GM12892 (cell line): ENCODE measurements around the gene ZNF3.

Experiments used
- POLR2A ChIP-seq: IDR thresholded peaks from 2 replicates; pipeline ENCODE4 v1.6.1; 2011; ENCODE audit warnings: low read depth, low read length, control low read depth
- POLR2AphosphoS5 ChIP-seq: IDR thresholded peaks from 2 replicates; pipeline ENCODE4 v1.6.1; 2011; ENCODE audit warnings: low read depth, low read length, control low read depth
- TAF1 ChIP-seq: IDR thresholded peaks from 2 replicates; pipeline ENCODE4 v1.6.1; 2011; ENCODE audit warnings: low read depth, mild to moderate bottlenecking, control low read depth, low read length, borderline replicate concordance

DNA sequence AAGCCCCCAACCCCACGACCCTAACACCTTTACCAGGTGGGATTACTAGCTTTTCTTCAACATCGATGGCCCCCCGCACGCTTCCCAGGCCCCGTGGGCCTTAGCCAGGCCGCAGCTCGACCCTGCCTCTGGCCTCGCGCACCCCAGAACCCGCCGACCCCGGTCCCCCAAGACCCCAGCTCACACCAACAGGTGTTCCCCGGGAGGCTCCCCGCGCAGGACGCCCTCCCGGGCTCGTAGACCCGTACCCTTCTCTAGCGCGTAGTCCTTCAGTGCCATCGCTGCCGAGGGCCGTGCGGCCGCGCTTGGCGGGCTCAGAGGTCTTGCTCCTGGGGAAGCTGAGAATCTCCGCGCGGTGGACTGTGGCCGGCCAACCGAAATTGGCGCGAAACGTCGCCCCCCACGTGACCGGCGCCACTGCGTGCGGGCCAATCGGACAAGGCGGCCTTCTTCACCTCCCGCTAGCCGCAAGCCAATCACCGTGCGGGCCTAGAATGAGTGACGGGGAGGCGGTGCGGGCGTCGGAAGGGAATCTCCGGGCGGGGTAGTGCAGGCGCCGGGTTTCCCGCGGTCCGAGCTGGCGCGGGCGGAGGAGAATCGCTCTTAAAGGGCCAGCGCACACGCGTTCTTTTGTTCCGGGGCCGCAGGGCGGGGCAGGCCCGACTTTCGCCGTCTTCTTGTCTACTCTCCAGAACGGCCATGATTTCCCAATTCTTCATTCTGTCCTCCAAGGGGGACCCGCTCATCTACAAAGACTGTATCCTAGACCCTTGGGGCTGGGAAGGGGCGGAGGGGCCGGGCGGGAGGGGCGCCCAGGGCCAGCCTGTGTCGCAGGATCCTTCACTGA, 19.7 kb upstream of the ZNF3 start, which contains the start of the genes AP4M1 and MCM7:
- TF ChIP-seq POLR2A: peak; percentile 78
- TF ChIP-seq POLR2AphosphoS5: peak; percentile 78
- TF ChIP-seq TAF1: peak; percentile 58; the same call in 1 of the 2 replicates
